ENCODE results near the gene C6orf62. TPM values are rescaled to one million over a fixed set of nuclear protein-coding genes. Genes with fewer than 3 reads are reported as not detected.
A peak's percentile ranks its signal among the peaks of the same experiment; 100 is the strongest.

Gene C6orf62
- total and polyA plus RNA-seq, 2 of the 4 experiments (the other 2 are of a cell fraction), result 47.5 to 50.7 TPM

GRCh38 chr6:24768361-24768760 is 49.4 kb upstream of the C6orf62 start:
- Histone ChIP-seq H2AFZ (replicated peaks; ENCODE audit: low read length, poor library complexity) (no peak overlapping the region), H2BK5ac (ENCODE audit: low read depth, low read length, poor library complexity, severe bottlenecking) (no peak overlapping the region), H3K4me1 (ENCODE audit: control insufficient read depth, insufficient read depth, low read length) (peaks cover 2% of the 10 kb centered on the region; the same call in 1 of the 2 replicates), H3K9ac (ENCODE audit: low read depth, low read length) (no peak overlapping the region), H3K4me3 (ENCODE audit: insufficient read depth, low read depth, low read length) (no peak overlapping the region), H2BK15ac (ENCODE audit: low read depth, low read length) (no peak overlapping the region), H3K27ac (ENCODE audit: insufficient read depth, low read length) (no peak overlapping the region), H3K9me3 (ENCODE audit: control insufficient read depth, insufficient read depth, low read length) (no peaks in the 10 kb centered on the region), H2AK9ac (replicated peaks; ENCODE audit: low read depth, low read length, poor library complexity) (no peak overlapping the region), H4K91ac (ENCODE audit: insufficient read depth, low read depth, low read length) (no peak overlapping the region), H3K27me3 (ENCODE audit: control insufficient read depth, insufficient read depth, low read length) (no peaks in the 10 kb centered on the region), H3K36me3 (ENCODE audit: control insufficient read depth, insufficient read depth, low read length) (no peaks in the 10 kb centered on the region), H3K9me1 (ENCODE audit: insufficient read depth, low read length) (no peaks in the 10 kb centered on the region; the same call in 1 of the 2 replicates), H4K5ac (ENCODE audit: low read depth, low read length) (no peak overlapping the region), H3K23ac (ENCODE audit: low read depth, low read length) (no peak overlapping the region), H2AK5ac (ENCODE audit: low read depth, low read length) (no peak overlapping the region), H2BK120ac (ENCODE audit: low read depth, low read length) (no peak overlapping the region), H3K14ac (replicated peaks; ENCODE audit: low read depth, low read length) (no peak overlapping the region), H3K4ac (ENCODE audit: low read depth, low read length) (no peak overlapping the region), H3K4me2 (ENCODE audit: low read depth, low read length) (no peak overlapping the region), H3K56ac (ENCODE audit: extremely low read depth, insufficient read depth, low read length) (no peak overlapping the region), H3K79me1 (ENCODE audit: low read depth in 1 of 2, low read length in 2 of 2) (no peaks in the 10 kb centered on the region), H4K20me1 (ENCODE audit: insufficient read depth, low read length) (no peaks in the 10 kb centered on the region), H4K8ac (ENCODE audit: low read depth in 2 of 2, low read length in 2 of 2) (no peak overlapping the region), H3K18ac (ENCODE audit: low read depth, low read length) (no peak overlapping the region), H2BK20ac (ENCODE audit: low read depth, low read length) (no peak overlapping the region)
- DNase-seq (peak; percentile 3), ATAC-seq (ENCODE audit: low read depth) (no peak)
- no CpG with 5 or more reads among the region's 5 CpGs for WGBS, 2 experiments (ENCODE audit: extremely low coverage in 2 of 2, insufficient read length in 1 of 2)
- in situ Hi-C loops (cut with MboI; ENCODE audit: low sequenced_read_pairs) (loop anchor here (5.0 kb wide), 1 partner anchor 56 kb away; no protein-coding TSS in a partner anchor), dilution Hi-C loops (cut with HindIII; ENCODE audit: low sequenced_read_pairs, unreplicated experiment) (no loop called here), intact Hi-C loops (cut with micrococcal nuclease) (loop anchor here (10.0 kb wide), 1 partner anchor 484 kb away; no protein-coding TSS in a partner anchor)
- CTCF ChIA-PET, result no interaction called here
- POLR2A ChIA-PET (ENCODE audit: unreplicated experiment), result no interaction called here
- no peak for TF ChIP-seq NFE2L2 (IDR thresholded peaks at IDR 0.05; ENCODE audit: low read depth, low read length)
- TF ChIP-seq, protein P1, sequence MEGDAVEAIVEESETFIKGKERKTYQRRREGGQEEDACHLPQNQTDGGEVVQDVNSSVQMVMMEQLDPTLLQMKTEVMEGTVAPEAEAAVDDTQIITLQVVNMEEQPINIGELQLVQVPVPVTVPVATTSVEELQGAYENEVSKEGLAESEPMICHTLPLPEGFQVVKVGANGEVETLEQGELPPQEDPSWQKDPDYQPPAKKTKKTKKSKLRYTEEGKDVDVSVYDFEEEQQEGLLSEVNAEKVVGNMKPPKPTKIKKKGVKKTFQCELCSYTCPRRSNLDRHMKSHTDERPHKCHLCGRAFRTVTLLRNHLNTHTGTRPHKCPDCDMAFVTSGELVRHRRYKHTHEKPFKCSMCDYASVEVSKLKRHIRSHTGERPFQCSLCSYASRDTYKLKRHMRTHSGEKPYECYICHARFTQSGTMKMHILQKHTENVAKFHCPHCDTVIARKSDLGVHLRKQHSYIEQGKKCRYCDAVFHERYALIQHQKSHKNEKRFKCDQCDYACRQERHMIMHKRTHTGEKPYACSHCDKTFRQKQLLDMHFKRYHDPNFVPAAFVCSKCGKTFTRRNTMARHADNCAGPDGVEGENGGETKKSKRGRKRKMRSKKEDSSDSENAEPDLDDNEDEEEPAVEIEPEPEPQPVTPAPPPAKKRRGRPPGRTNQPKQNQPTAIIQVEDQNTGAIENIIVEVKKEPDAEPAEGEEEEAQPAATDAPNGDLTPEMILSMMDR (conservative IDR thresholded peaks at IDR 0.05; ENCODE audit: low read depth, low read length), result no peak
- TF ChIP-seq BHLHE40 (IDR thresholded peaks at IDR 0.05; ENCODE audit: low read depth, low read length), result no peak
- no peak for TF ChIP-seq CEBPB (IDR thresholded peaks at IDR 0.05; ENCODE audit: low read depth, low read length)
- TF ChIP-seq CHD1 (IDR thresholded peaks at IDR 0.05; ENCODE audit: low read depth, low read length), result no peak
- TF ChIP-seq MXI1 (IDR thresholded peaks at IDR 0.05; ENCODE audit: borderline replicate concordance, low read depth, low read length), result no peak
- TF ChIP-seq POLR2A (IDR thresholded peaks at IDR 0.05; ENCODE audit: low read depth, low read length), result no peak
- TF ChIP-seq RAD21 (IDR thresholded peaks at IDR 0.05; ENCODE audit: low read length), result no peak
- TF ChIP-seq, protein P2, sequence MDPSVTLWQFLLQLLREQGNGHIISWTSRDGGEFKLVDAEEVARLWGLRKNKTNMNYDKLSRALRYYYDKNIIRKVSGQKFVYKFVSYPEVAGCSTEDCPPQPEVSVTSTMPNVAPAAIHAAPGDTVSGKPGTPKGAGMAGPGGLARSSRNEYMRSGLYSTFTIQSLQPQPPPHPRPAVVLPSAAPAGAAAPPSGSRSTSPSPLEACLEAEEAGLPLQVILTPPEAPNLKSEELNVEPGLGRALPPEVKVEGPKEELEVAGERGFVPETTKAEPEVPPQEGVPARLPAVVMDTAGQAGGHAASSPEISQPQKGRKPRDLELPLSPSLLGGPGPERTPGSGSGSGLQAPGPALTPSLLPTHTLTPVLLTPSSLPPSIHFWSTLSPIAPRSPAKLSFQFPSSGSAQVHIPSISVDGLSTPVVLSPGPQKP (IDR thresholded peaks at IDR 0.05; ENCODE audit: borderline replicate concordance, low read depth, low read length), result no peak
- no peak for TF ChIP-seq MAFK (IDR thresholded peaks at IDR 0.05; ENCODE audit: low read depth, low read length)
- TF ChIP-seq USF2 (IDR thresholded peaks at IDR 0.05; ENCODE audit: low read depth, low read length), result no peak
- no peak for TF ChIP-seq RCOR1 (IDR thresholded peaks at IDR 0.05; ENCODE audit: insufficient replicate concordance, low read length)
- no peak for TF ChIP-seq RFX5 (IDR thresholded peaks at IDR 0.05; ENCODE audit: low read depth, low read length)
- no peak for TF ChIP-seq MAZ (IDR thresholded peaks at IDR 0.05; ENCODE audit: borderline replicate concordance, low read depth, low read length)
- TF ChIP-seq FOS (IDR thresholded peaks at IDR 0.05; ENCODE audit: low read depth, low read length), result no peak
- no peak for TF ChIP-seq SMC3 (IDR thresholded peaks at IDR 0.05; ENCODE audit: low read depth, low read length)
- BruUV-seq (replicated peaks), result no TSS peak

All from IMR-90 (cell line).